ENCODE data around the gene PARD6G.

DNA sequence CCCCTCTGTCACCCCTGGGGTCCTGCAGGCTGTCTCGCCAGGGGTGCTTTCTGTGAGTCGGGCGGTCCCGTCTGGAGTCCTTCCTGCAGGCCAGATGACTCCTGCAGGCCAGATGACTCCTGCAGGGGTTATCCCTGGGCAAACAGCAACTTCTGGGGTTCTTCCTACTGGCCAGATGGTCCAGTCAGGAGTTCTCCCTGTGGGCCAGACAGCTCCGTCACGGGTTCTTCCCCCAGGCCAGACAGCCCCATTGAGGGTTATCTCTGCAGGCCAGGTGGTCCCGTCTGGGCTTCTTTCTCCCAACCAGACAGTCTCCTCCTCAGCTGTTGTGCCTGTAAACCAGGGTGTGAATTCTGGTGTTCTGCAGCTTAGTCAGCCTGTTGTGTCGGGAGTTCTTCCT lies 110.6 kb downstream of the PARD6G start:
- TF ChIP-seq, protein P1, sequence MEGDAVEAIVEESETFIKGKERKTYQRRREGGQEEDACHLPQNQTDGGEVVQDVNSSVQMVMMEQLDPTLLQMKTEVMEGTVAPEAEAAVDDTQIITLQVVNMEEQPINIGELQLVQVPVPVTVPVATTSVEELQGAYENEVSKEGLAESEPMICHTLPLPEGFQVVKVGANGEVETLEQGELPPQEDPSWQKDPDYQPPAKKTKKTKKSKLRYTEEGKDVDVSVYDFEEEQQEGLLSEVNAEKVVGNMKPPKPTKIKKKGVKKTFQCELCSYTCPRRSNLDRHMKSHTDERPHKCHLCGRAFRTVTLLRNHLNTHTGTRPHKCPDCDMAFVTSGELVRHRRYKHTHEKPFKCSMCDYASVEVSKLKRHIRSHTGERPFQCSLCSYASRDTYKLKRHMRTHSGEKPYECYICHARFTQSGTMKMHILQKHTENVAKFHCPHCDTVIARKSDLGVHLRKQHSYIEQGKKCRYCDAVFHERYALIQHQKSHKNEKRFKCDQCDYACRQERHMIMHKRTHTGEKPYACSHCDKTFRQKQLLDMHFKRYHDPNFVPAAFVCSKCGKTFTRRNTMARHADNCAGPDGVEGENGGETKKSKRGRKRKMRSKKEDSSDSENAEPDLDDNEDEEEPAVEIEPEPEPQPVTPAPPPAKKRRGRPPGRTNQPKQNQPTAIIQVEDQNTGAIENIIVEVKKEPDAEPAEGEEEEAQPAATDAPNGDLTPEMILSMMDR (IDR thresholded peaks at IDR 0.05 in 2 of 3, conservative IDR thresholded peaks at IDR 0.05 in 1 of 3; ENCODE audit: control insufficient read depth in 2 of 3, extremely low read depth in 1 of 3, insufficient read depth in 1 of 3, low read depth in 3 of 3, low read length in 3 of 3) = no peak
- TF ChIP-seq ZZZ3 (IDR thresholded peaks at IDR 0.05; ENCODE audit: control insufficient read depth, insufficient read length, low read depth) (no peak), RAD21 (IDR thresholded peaks at IDR 0.05; ENCODE audit: insufficient read depth, low read depth, low read length) (no peak), JUND (IDR thresholded peaks at IDR 0.05; ENCODE audit: low read depth, low read length) (no peak), EGR1 (IDR thresholded peaks at IDR 0.05; ENCODE audit: borderline replicate concordance in 1 of 2, low read depth in 2 of 2, low read length in 2 of 2) (no peak), POLR2A (IDR thresholded peaks at IDR 0.05; ENCODE audit: low read depth, low read length) (no peak), NFXL1 (IDR thresholded peaks at IDR 0.05; ENCODE audit: borderline replicate concordance) (no peak), CEBPB (IDR thresholded peaks at IDR 0.05; ENCODE audit: borderline replicate concordance in 1 of 2, low read depth in 2 of 2, low read length in 2 of 2) (no peak), MYB (IDR thresholded peaks at IDR 0.05; ENCODE audit: borderline replicate concordance, low read depth, low read length) (no peak), CBFB (IDR thresholded peaks at IDR 0.05; ENCODE audit: low read depth) (no peak)
- TF ChIP-seq, protein P2, sequence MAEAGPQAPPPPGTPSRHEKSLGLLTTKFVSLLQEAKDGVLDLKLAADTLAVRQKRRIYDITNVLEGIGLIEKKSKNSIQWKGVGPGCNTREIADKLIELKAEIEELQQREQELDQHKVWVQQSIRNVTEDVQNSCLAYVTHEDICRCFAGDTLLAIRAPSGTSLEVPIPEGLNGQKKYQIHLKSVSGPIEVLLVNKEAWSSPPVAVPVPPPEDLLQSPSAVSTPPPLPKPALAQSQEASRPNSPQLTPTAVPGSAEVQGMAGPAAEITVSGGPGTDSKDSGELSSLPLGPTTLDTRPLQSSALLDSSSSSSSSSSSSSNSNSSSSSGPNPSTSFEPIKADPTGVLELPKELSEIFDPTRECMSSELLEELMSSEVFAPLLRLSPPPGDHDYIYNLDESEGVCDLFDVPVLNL (IDR thresholded peaks at IDR 0.05; ENCODE audit: low read depth, low read length) = no peak

All from GM12878 (cell line).